B cell (primary cell): ENCODE data around the gene HNRNPF. TPM values are rescaled to one million over a fixed set of nuclear protein-coding genes. Genes with fewer than 3 reads are reported as not detected.

Source experiments
- ATAC-seq: fragments of 200-7000 bp; cut with Tn5 transposase; one replicate; pipeline ENCODE4 v1.10.0; 2021; ENCODE audit warnings: low read depth, mild to moderate bottlenecking, moderate number of reproducible peaks, moderate library complexity
- CTCF ChIA-PET: fragments of 350-600 bp; sonication (Branson Sonifier 250); formaldehyde crosslinking; loops from one replicate; lab custom pipeline; 2021; ENCODE audit warnings: antibody characterized with exemption, inconsistent platforms; lab: Charles Lee
- POLR2A ChIA-PET: fragments of 350-600 bp; sonication (Branson Sonifier 250); formaldehyde crosslinking; loops from one replicate; lab custom pipeline; 2021; ENCODE audit warnings: antibody characterized with exemption; lab: Charles Lee
- DNase-seq: peaks from one replicate; pipeline ENCODE4 v3.0.0; 2013
- H2AFZ ChIP-seq: 2 replicates; pipeline ENCODE4 v1.6.1; 2012; ENCODE audit warnings: mild to moderate bottlenecking, low read depth, low read length; ENCODE audit not compliant: insufficient read depth, poor library complexity, severe bottlenecking
- H3K27ac ChIP-seq, 2 donors: 1 replicate in 1 of 2; 2 replicates in 1 of 2; pipeline ENCODE4 v1.5.1; 2012 to 2013; ENCODE audit warnings: low read length in 2 of 2, mild to moderate bottlenecking in 2 of 2, moderate library complexity in 1 of 2
- H3K27me3 ChIP-seq, 4 experiments: fragments of 200-600 bp in 1 of 4; sonication (generic) in 1 of 4; replicated peaks in 1 of 4; 1 replicate in 2 of 4; 2 replicates in 2 of 4; pipeline versions ENCODE4 v1.6.1 to v1.7.0; 2013 to 2016; ENCODE audit warnings: low read length in 3 of 4, mild to moderate bottlenecking in 2 of 4, mixed read lengths in 1 of 4, moderate library complexity in 1 of 4; ENCODE audit not compliant: insufficient read depth in 4 of 4, control insufficient read depth in 3 of 4; ENCODE audit errors: control extremely low read depth in 1 of 4
- H3K36me3 ChIP-seq, 2 experiments: replicated peaks in 1 of 2; 1 replicate in 1 of 2; 2 replicates in 1 of 2; pipeline versions ENCODE4 v1.6.1 to v1.7.1; 2013; ENCODE audit warnings: low read length in 1 of 2; ENCODE audit not compliant: insufficient read depth in 2 of 2, control insufficient read depth in 1 of 2; ENCODE audit errors: control extremely low read depth in 1 of 2, extremely low read depth in 1 of 2
- H3K4me1 ChIP-seq, 2 donors: fragments of 200-600 bp in 1 of 2; sonication (generic) in 1 of 2; 1 replicate in 1 of 2; 2 replicates in 1 of 2; pipeline versions ENCODE4 v1.5.1 to v1.6.1; 2013 to 2017; ENCODE audit warnings: low read length in 2 of 2; ENCODE audit not compliant: control insufficient read depth in 2 of 2, insufficient read depth in 2 of 2
- H3K4me2 ChIP-seq: replicated peaks from 2 replicates; pipeline ENCODE3; 2012; ENCODE audit warnings: mild to moderate bottlenecking, low read depth, low read length; ENCODE audit not compliant: poor library complexity, severe bottlenecking
- H3K4me3 ChIP-seq, 5 experiments: fragments of 200-600 bp in 1 of 5; sonication (generic) in 1 of 5; 1 replicate in 3 of 5; 2 replicates in 2 of 5; pipeline versions ENCODE4 v1.5.1 to v1.7.0; 2011 to 2016; ENCODE audit warnings: low read length in 4 of 5, mild to moderate bottlenecking in 4 of 5, low read depth in 2 of 5, control low read depth in 1 of 5, moderate library complexity in 1 of 5; ENCODE audit not compliant: insufficient read depth in 1 of 5; ENCODE audit errors: control extremely low read depth in 1 of 5, extremely low read depth in 1 of 5
- H3K79me2 ChIP-seq: fragments of 200-600 bp; sonication (generic); one replicate; pipeline ENCODE4 v1.6.0; 2016; ENCODE audit warnings: low read length; ENCODE audit not compliant: control insufficient read depth, insufficient read depth
- H3K9ac ChIP-seq: fragments of 200-600 bp; sonication (generic); 2 replicates; pipeline ENCODE4 v1.6.1; 2017; ENCODE audit warnings: mild to moderate bottlenecking, low read length, moderate library complexity
- H3K9me3 ChIP-seq, 3 donors: one replicate each; pipeline versions ENCODE4 v1.6.1 to v1.7.1; 2013; ENCODE audit warnings: low read length in 2 of 3; ENCODE audit not compliant: control insufficient read depth in 2 of 3, insufficient read depth in 1 of 3; ENCODE audit errors: control extremely low read depth in 1 of 3
- H4K20me1 ChIP-seq: 2 replicates; pipeline ENCODE4 v1.6.0; 2012; ENCODE audit warnings: mild to moderate bottlenecking, low read length; ENCODE audit not compliant: insufficient read depth, control insufficient read depth, poor library complexity, severe bottlenecking
- H3K27ac Mint-ChIP-seq: one replicate; pipeline ENCODE4 v1.8.0; 2021; ENCODE audit warnings: mixed read lengths
- H3K27me3 Mint-ChIP-seq: one replicate; pipeline ENCODE4 v1.8.0; 2021; ENCODE audit warnings: mixed read lengths
- H3K4me1 Mint-ChIP-seq: one replicate; pipeline ENCODE4 v1.8.0; 2021; ENCODE audit warnings: mixed read lengths
- H3K4me3 Mint-ChIP-seq: one replicate; pipeline ENCODE4 v1.8.0; 2021; ENCODE audit warnings: mixed read lengths
- H3K9me3 Mint-ChIP-seq: one replicate; pipeline ENCODE4 v1.8.0; 2022; ENCODE audit warnings: mixed read lengths; ENCODE audit not compliant: insufficient read depth
- EZH2 ChIP-seq: IDR thresholded peaks from 2 replicates; pipeline ENCODE4 v1.6.1; 2012; ENCODE audit warnings: borderline replicate concordance, low read depth, mild to moderate bottlenecking, moderate library complexity, low read length; ENCODE audit not compliant: insufficient read depth, poor library complexity, severe bottlenecking
- WGBS: methylation state at CpG from one replicate; pipeline ENCODE4 v1.1.5; 2013; ENCODE audit warnings: missing lambda C conversion rate; ENCODE audit not compliant: insufficient coverage; 5-methylcytosine and 5-hydroxymethylcytosine counted together
- intact Hi-C: fragments of 100-400 bp; cut with micrococcal nuclease; formaldehyde crosslinking; loops from one replicate; pipeline ENCODE4 v1.10.0; 2022
- polyA plus RNA-seq: library from polyadenylated mRNA; depleted of rRNA; stranded (reverse); fragments of >200 nt; gene quantifications from 2 replicates; pipeline ENCODE4 v1.2.3, GENCODE V29; 2012
- total RNA-seq, 2 donors: library from RNA; stranded (reverse); fragments of 120-200 nt in 1 of 2; gene quantifications; 1 replicate in 1 of 2; 2 replicates in 1 of 2; pipeline versions ENCODE4 v1.2.3 to v1.2.4, GENCODE V29; 2013 to 2022
- TF ChIP-seq, protein P1 (sequence below): fragments of 200-600 bp; IDR thresholded peaks from one replicate; pipeline ENCODE4 v1.8.0; 2022; ENCODE audit warnings: antibody characterized with exemption, mild to moderate bottlenecking

Gene HNRNPF
- total and polyA plus RNA-seq, 2 donors (not counting 1 experiment from before 2014, with no cell fraction given): 76.7 to 161 TPM

DNA sequence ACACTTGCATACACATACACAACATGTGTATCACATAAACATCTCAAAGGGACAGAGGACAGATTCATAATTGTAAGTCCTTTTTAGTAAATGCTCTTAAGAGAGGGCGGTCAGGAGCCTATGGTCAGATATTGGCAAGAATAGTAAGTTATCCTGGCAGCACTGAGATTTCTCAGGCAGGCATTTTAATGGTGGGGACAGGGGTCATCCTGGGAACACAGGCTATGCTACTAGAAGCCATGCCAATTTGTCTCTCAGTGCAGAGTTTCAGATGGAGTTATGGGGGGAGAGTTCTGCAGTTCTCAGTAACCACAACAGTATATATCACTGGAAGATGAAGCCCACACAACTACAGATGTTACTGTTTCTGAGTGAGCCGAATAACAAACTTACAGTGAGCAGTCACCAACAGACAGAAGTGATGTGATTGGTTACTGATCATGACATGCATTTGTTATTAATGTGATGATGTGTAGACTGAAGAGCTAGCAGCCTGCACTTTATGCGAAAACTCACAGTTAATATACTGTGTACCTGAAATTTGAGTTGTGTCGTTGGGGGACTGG, 44.4 kb upstream of the HNRNPF start:
- intact Hi-C loops: loop anchor here (2.0 to 5.0 kb wide), 2 partner anchors 119 to 195 kb away; partner anchors contain the start of genes ZNF239 and ZNF32
- Mint-ChIP-seq H3K27me3 (no peaks in the 10 kb centered on the region), H3K4me1 (peaks cover 48% of the 10 kb centered on the region), H3K27ac (peak overlapping the region; percentile 98), H3K9me3 (no peaks in the 10 kb centered on the region), H3K4me3 (peak overlapping the region; percentile 83)
- no peak overlapping the region for H3K4me3 ChIP-seq
- no peaks in the 10 kb centered on the region for H3K9me3 ChIP-seq
- peak overlapping the region; percentile 85 to 90 for H3K27ac ChIP-seq
- no peak overlapping the region for H3K9ac ChIP-seq
- H3K4me2 ChIP-seq: peak overlapping the region; percentile 80
- no peak overlapping the region for H2AFZ ChIP-seq
- no peak for DNase-seq
- H3K27me3 ChIP-seq: no peaks in the 10 kb centered on the region
- POLR2A ChIA-PET: interaction anchor here (1.7 to 2.5 kb wide), 3 partner anchors 17 to 46 kb away, joined by 11 to 28 read pairs (median 15); partner anchors contain the start of genes HNRNPF and ZNF487
- peaks cover 47 to 71% of the 10 kb centered on the region in 2 donors for H3K4me1 ChIP-seq
- TF ChIP-seq, protein P1, sequence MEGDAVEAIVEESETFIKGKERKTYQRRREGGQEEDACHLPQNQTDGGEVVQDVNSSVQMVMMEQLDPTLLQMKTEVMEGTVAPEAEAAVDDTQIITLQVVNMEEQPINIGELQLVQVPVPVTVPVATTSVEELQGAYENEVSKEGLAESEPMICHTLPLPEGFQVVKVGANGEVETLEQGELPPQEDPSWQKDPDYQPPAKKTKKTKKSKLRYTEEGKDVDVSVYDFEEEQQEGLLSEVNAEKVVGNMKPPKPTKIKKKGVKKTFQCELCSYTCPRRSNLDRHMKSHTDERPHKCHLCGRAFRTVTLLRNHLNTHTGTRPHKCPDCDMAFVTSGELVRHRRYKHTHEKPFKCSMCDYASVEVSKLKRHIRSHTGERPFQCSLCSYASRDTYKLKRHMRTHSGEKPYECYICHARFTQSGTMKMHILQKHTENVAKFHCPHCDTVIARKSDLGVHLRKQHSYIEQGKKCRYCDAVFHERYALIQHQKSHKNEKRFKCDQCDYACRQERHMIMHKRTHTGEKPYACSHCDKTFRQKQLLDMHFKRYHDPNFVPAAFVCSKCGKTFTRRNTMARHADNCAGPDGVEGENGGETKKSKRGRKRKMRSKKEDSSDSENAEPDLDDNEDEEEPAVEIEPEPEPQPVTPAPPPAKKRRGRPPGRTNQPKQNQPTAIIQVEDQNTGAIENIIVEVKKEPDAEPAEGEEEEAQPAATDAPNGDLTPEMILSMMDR: no peak
- no peak for TF ChIP-seq EZH2
- no peak for ATAC-seq
- WGBS: 80% methylated on average over 3 of the region's 4 CpGs
- H3K79me2 ChIP-seq: peaks cover 25% of the 10 kb centered on the region
- CTCF ChIA-PET: interaction anchor here (0.6 to 2.5 kb wide), 9 partner anchors 11 to 248 kb away, joined by 3 to 9 read pairs (median 3); partner anchors contain the start of genes HNRNPF and ZNF487
- H4K20me1 ChIP-seq: no peaks in the 10 kb centered on the region
- no peaks in the 10 kb centered on the region for H3K36me3 ChIP-seq

- H3K27ac ChIP-seq: peak overlapping the region; percentile 85 to 90
- no peaks in the 10 kb centered on the region for H3K27me3 ChIP-seq
- no peak overlapping the region for H2AFZ ChIP-seq
- TF ChIP-seq EZH2: no peak
- TF ChIP-seq, protein P1: no peak
- CTCF ChIA-PET: interaction anchor here (0.8 to 2.5 kb wide), 6 partner anchors 10 to 104 kb away, joined by 3 to 9 read pairs (median 4); partner anchors contain the start of genes HNRNPF and ZNF487
- intact Hi-C loops: loop anchor here (1.0 to 5.0 kb wide), 3 partner anchors 15 to 196 kb away; partner anchors contain the start of genes ZNF239, ZNF32 and ZNF487
- POLR2A ChIA-PET: interaction anchor here (0.8 to 2.5 kb wide), 9 partner anchors 12 to 57 kb away, joined by 3 to 28 read pairs (median 4); partner anchors contain the start of genes HNRNPF and ZNF487
- no peaks in the 10 kb centered on the region for H4K20me1 ChIP-seq
- H3K4me3 ChIP-seq: peak overlapping the region in 3 of 5 experiments; percentile 1 to 43 (median 2)
- WGBS: 2% methylated on average over 3 of the region's 4 CpGs
- H3K27ac Mint-ChIP-seq: peak overlapping the region; percentile 98
- peak overlapping the region; percentile 83 for H3K4me3 Mint-ChIP-seq
- peak overlapping the region; percentile 33 for H3K9ac ChIP-seq
- peaks cover 44% of the 10 kb centered on the region for H3K4me1 Mint-ChIP-seq
- no peaks in the 10 kb centered on the region for H3K9me3 ChIP-seq
- no peaks in the 10 kb centered on the region for H3K27me3 Mint-ChIP-seq
- peaks cover 31% of the 10 kb centered on the region for H3K79me2 ChIP-seq
- H3K9me3 Mint-ChIP-seq: no peaks in the 10 kb centered on the region
- peak overlapping the region; percentile 80 for H3K4me2 ChIP-seq
- DNase-seq: no peak
- no peaks in the 10 kb centered on the region for H3K36me3 ChIP-seq
- ATAC-seq: no peak
- H3K4me1 ChIP-seq: peaks cover 47 to 71% of the 10 kb centered on the region in 2 donors
These were observed 43.4 kb upstream of the HNRNPF start for GRCh38 chr10:43452356-43452914.
